ENCODE measurements around the gene LGALS3BP. TPM values are rescaled to one million over a fixed set of nuclear protein-coding genes. Genes with fewer than 3 reads are reported as not detected.

Gene LGALS3BP
- 1.3 and 3.5 TPM in 2 replicates for total RNA-seq

- no peak for DNase-seq
- H3K9me3 Mint-ChIP-seq, result no peaks in the 10 kb centered on the region
- intact Hi-C loops (cut with micrococcal nuclease), result no loop called here
- H3K4me1 Mint-ChIP-seq, result peaks cover 11% of the 10 kb centered on the region
- CTCF ChIA-PET, result interaction anchor here (1.0 to 1.6 kb wide), 4 partner anchors 9 to 114 kb away, joined by 3 to 4 read pairs (median 3); no protein-coding TSS in a partner anchor
- no peak within 1 kb of the TSS for H3K4me3 Mint-ChIP-seq
- H3K27me3 Mint-ChIP-seq, result no peaks in the 10 kb centered on the region
- POLR2A ChIA-PET, result interaction anchor here (0.6 kb wide), 2 partner anchors 29 to 624 kb away, joined by 3 read pairs; partner anchors contain the start of gene CANT1
- no peak within 1 kb of the TSS for H3K27ac Mint-ChIP-seq
- no peak for ATAC-seq (ENCODE audit: low read depth)
- TF ChIP-seq CTCF (IDR thresholded peaks at IDR 0.05), result no peak
- no peaks in the 10 kb centered on the region for H3K36me3 Mint-ChIP-seq (ENCODE audit: low read depth)
These were observed at the start of gene LGALS3BP for GRCh38 chr17:78979780-78980623. TSS of gene LGALS3BP (minus strand) at chr17:78979923. CDS start at chr17:78977191, 2,732 bp downstream.

- CTCF ChIA-PET, result no interaction called here
- POLR2A ChIA-PET, result no interaction called here
- intact Hi-C loops (cut with micrococcal nuclease), result no loop called here
- H3K9me3 Mint-ChIP-seq, result no peaks in the 10 kb centered on the region
- no peaks in the 10 kb centered on the region for H3K36me3 Mint-ChIP-seq (ENCODE audit: low read depth)
- H3K27me3 Mint-ChIP-seq, result peaks cover 55% of the 10 kb centered on the region
- no peak for ATAC-seq (ENCODE audit: low read depth)
- no peak for DNase-seq
- no peak for TF ChIP-seq CTCF (IDR thresholded peaks at IDR 0.05)
- H3K27ac Mint-ChIP-seq, result no peak overlapping the region
- peaks cover 7% of the 10 kb centered on the region for H3K4me1 Mint-ChIP-seq
- H3K4me3 Mint-ChIP-seq, result no peak overlapping the region
These were observed 49.0 kb upstream of the LGALS3BP start for GRCh38 chr17:79028496-79029326.

- H3K36me3 Mint-ChIP-seq (ENCODE audit: low read depth), result no peaks in the 10 kb centered on the region
- TF ChIP-seq CTCF (IDR thresholded peaks at IDR 0.05), result no peak
- no peak for ATAC-seq (ENCODE audit: low read depth)
- ChIA-PET POLR2A (no interaction called here), CTCF (no interaction called here)
- peaks cover 59% of the 10 kb centered on the region for H3K27me3 Mint-ChIP-seq
- peak; percentile 11 for DNase-seq
- no peaks in the 10 kb centered on the region for H3K9me3 Mint-ChIP-seq
- peaks cover 10% of the 10 kb centered on the region for H3K4me1 Mint-ChIP-seq
- no peak overlapping the region for H3K27ac Mint-ChIP-seq
- H3K4me3 Mint-ChIP-seq, result no peak overlapping the region
- intact Hi-C loops (cut with micrococcal nuclease), result no loop called here
These were observed 48.3 kb upstream of the LGALS3BP start for GRCh38 chr17:79027925-79028491.

- CTCF ChIA-PET, result no interaction called here
- Mint-ChIP-seq H3K4me3 (no peak overlapping the region), H3K27me3 (peaks cover 59% of the 10 kb centered on the region), H3K4me1 (peaks cover 10% of the 10 kb centered on the region), H3K27ac (no peak overlapping the region), H3K9me3 (no peaks in the 10 kb centered on the region), H3K36me3 (ENCODE audit: low read depth) (no peaks in the 10 kb centered on the region)
- TF ChIP-seq CTCF (IDR thresholded peaks at IDR 0.05), result no peak
- ATAC-seq (ENCODE audit: low read depth) (no peak), DNase-seq (peak; percentile 12)
- POLR2A ChIA-PET, result no interaction called here
- intact Hi-C loops (cut with micrococcal nuclease), result no loop called here
These were observed 47.7 kb upstream of the LGALS3BP start for GRCh38 chr17:79027274-79027924.

Data from activated B cell treated with CpG ODN at 0.5 μM for 24 hours (primary cell).